GM13977 (cell line): ENCODE results near the gene NCOA4.
"Not testable (repeated sequence)": the region's sequence is repeated elsewhere in the genome, so short reads cannot be mapped to it uniquely, and the experiment has no call there.

Source experiments
- DNase-seq: peaks from one replicate; pipeline ENCODE4 v3.0.0; 2012; ENCODE audit warnings: low spot score
- CTCF ChIP-seq: IDR thresholded peaks from 2 replicates; pipeline ENCODE4 v1.5.1; 2012; ENCODE audit warnings: mild to moderate bottlenecking, control low read depth; ENCODE audit not compliant: insufficient read depth; ENCODE audit errors: extremely low read depth, missing control alignments
- in situ Hi-C: fragments of 300-500 bp; cut with MboI; formaldehyde crosslinking; loops from one replicate; pipeline ENCODE4 v1.12.0; 2022; ENCODE audit warnings: low sequenced_read_pairs, low pct_unique_long_range_greater_than_20kb, mixed read lengths, inconsistent platforms; ENCODE audit not compliant: unreplicated experiment

The NCOA4 gene

GRCh38 chr10:46052057-46052790 lies 21.8 kb upstream of the NCOA4 start:
- in situ Hi-C loops: no loop called here
- TF ChIP-seq CTCF: no peak
- no peak for DNase-seq

DNA sequence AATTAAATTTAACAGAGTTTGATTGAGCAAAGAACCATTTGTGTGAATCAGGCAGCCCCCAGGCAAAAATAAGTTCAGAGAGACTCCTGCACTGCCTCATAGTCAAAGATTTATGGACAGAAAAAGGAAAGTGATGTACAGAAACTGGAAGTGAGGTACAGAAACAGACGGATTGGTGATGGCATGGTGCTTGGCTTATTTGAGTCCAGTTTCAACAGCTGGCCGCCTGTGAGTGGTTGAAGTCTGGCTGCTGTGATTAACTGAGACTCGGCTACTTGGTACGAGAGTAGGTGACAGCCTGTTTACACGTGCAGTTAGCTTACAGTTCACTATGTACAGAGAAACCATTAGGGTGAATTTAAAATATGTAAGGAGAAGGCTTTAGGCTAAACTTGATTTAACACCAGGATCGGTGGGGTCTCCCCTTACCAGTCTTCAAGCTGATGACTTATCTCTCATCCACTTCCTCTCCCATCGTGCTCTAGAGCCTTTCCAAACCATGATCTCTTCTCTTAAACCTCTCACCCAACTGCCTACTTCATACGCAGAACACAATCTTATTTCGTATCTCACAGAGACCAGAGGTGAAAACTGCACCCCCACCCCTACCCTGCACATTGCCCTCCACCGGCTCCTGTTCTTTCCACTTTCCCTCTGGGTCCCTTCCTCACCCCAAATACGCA lies 20.7 kb upstream of the NCOA4 start:
- in situ Hi-C loops: no loop called here
- no peak for DNase-seq
- TF ChIP-seq CTCF: no peak

DNA sequence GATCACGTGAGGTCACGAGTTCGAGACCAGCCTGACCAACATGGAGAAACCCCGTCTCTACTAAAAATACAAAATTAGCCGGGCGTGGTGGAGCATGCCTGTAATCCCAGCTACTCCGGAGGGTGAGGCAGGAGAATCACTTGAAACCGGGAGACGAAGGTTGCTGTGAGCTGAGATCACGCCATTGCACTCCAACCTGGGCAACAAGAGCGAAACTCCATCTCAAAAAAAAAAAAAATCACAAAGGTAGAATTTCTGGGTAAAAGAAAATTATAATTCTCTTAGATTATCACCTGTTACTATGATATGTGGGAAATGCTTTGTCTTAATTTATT lies 19.0 kb upstream of the NCOA4 start:
- in situ Hi-C loops: not testable (repeated sequence)

DNA sequence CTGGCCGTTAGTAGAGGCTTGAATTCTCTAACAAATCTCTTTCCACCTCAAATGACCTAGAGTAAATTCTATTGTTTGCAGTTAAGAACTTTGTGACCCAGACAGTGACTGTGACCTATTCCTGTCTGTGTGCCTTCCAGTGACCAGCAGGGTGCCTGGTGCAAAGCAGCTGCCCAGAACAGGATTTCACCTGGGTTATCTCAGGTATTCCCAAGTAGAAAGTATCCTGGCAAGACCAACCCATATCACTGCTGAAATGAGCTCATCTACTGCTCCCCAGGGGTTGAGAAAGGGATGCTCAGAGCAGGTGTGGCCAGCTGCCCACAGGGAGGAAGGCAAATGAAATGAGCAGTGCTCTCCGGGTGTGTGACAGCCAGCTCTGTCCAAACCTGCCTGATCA lies 17.7 kb upstream of the NCOA4 start:
- no peak for TF ChIP-seq CTCF
- no peak for DNase-seq
- in situ Hi-C loops: no loop called here

More for the DNA sequence above, 19.0 kb upstream of the NCOA4 start:
- not testable (repeated sequence) for DNase-seq

GRCh38 chr10:46046261-46046660 lies 15.8 kb upstream of the NCOA4 start, which contains the start of gene MSMB:
TSS of gene MSMB (minus strand) at chr10:46046269. CDS start at chr10:46046237, 32 bp downstream.
- DNase-seq: no peak
- in situ Hi-C loops: no loop called here
- no peak for TF ChIP-seq CTCF

GRCh38 chr10:46042527-46042926 lies 12.1 kb upstream of the NCOA4 start:
- no peak for TF ChIP-seq CTCF
- no peak for DNase-seq
- in situ Hi-C loops: no loop called here

- no peak for TF ChIP-seq CTCF
- in situ Hi-C loops: no loop called here
- DNase-seq: no peak
Measured at GRCh38 chr10:46040004-46040403, 9.6 kb upstream of the NCOA4 start.
